Endothelial cell of umbilical vein (primary cell): ENCODE results near the gene CD68. TPM values are rescaled to one million over a fixed set of nuclear protein-coding genes. Genes with fewer than 3 reads are reported as not detected.
A peak's percentile ranks its signal among the peaks of the same experiment; 100 is the strongest.

ENCODE experiments used
- BruUV-seq: library from RNA; stranded (reverse); fragments of 400-500 nt; replicated peaks from 2 replicates; lab custom pipeline; 2021; lab: Mats Ljungman, UMichigan
- CTCF ChIA-PET: fragments of 300-600, 350-600 bp; sonication (Branson Sonifier 250); formaldehyde crosslinking; loops from one replicate; lab custom pipeline; 2021; ENCODE audit warnings: antibody characterized with exemption, inconsistent platforms; lab: Charles Lee
- POLR2A ChIA-PET: fragments of 300-600, 350-600 bp; sonication (Branson Sonifier 250); formaldehyde crosslinking; loops from one replicate; lab custom pipeline; 2021; ENCODE audit warnings: antibody characterized with exemption, inconsistent platforms; lab: Charles Lee
- DNase-seq: peaks from one replicate; pipeline ENCODE4 v3.0.0-alpha.2; 2011; ENCODE audit warnings: low read depth, low spot score
- FAIRE-seq: peaks from 2 replicates; lab custom pipeline; 2011; peaks lifted over from hg19 to GRCh38; lab: Jason Lieb, UNC
- H2AFZ ChIP-seq: 2 replicates; pipeline ENCODE4 v1.6.0; 2012; ENCODE audit warnings: low read depth, low read length, control low read depth, inconsistent platforms
- H3K27ac ChIP-seq: 2 replicates; pipeline ENCODE4 v1.5.1; 2011; ENCODE audit warnings: low read depth, mild to moderate bottlenecking, control low read depth, low read length, moderate library complexity; ENCODE audit not compliant: insufficient read depth
- H3K27me3 ChIP-seq, 2 experiments: 2 replicates each; pipeline versions ENCODE4 v1.6.0 to v1.6.1; 2011; ENCODE audit warnings: low read length in 2 of 2, mixed read lengths in 1 of 2; ENCODE audit not compliant: control insufficient read depth in 2 of 2, insufficient read depth in 2 of 2
- H3K36me3 ChIP-seq, 2 experiments: 2 replicates in 1 of 2; 3 replicates in 1 of 2; pipeline ENCODE4 v1.5.1; 2011; ENCODE audit warnings: low read length in 2 of 2, mild to moderate bottlenecking in 1 of 2, moderate library complexity in 1 of 2; ENCODE audit not compliant: control insufficient read depth in 2 of 2, insufficient read depth in 2 of 2; ENCODE audit errors: extremely low read depth in 1 of 2
- H3K4me1 ChIP-seq: 3 replicates; pipeline ENCODE4 v1.5.1; 2011; ENCODE audit warnings: mild to moderate bottlenecking, low read length; ENCODE audit not compliant: control insufficient read depth, insufficient read depth; ENCODE audit errors: extremely low read depth
- H3K4me2 ChIP-seq: 2 replicates; pipeline ENCODE4 v1.6.1; 2011; ENCODE audit warnings: low read length, control low read depth, mixed read lengths; ENCODE audit not compliant: insufficient read depth
- H3K4me3 ChIP-seq, 3 experiments: fragments of 200-600 bp in 1 of 3; sonication (generic), shearing (Covaris generic) in 1 of 3; replicated peaks in 1 of 3; 2 replicates each; pipeline ENCODE4 v1.5.1; 2011 to 2016; ENCODE audit warnings: control low read depth in 3 of 3, low read length in 3 of 3, mild to moderate bottlenecking in 2 of 3, inconsistent platforms in 1 of 3, low read depth in 1 of 3, moderate library complexity in 1 of 3; ENCODE audit not compliant: insufficient read depth in 1 of 3
- H3K79me2 ChIP-seq: 2 replicates; pipeline ENCODE4 v1.6.0; 2012; ENCODE audit warnings: low read length, inconsistent platforms; ENCODE audit not compliant: control insufficient read depth, insufficient read depth
- H3K9ac ChIP-seq: replicated peaks from 2 replicates; pipeline ENCODE3; 2011; ENCODE audit warnings: low read length, control low read depth; ENCODE audit not compliant: insufficient read depth; ENCODE audit errors: extremely low read depth
- H3K9me1 ChIP-seq: replicated peaks from 3 replicates; pipeline ENCODE4 v1.6.0; 2011; ENCODE audit warnings: mild to moderate bottlenecking, low read length; ENCODE audit not compliant: control insufficient read depth, insufficient read depth; ENCODE audit errors: extremely low read depth
- H3K9me3 ChIP-seq: replicated peaks from 2 replicates; pipeline ENCODE4 v1.5.1; 2012; ENCODE audit warnings: low read length, inconsistent platforms; ENCODE audit not compliant: control insufficient read depth, insufficient read depth
- H4K20me1 ChIP-seq: replicated peaks from 2 replicates; pipeline ENCODE3; 2011; ENCODE audit warnings: mild to moderate bottlenecking, low read length; ENCODE audit not compliant: control insufficient read depth, insufficient read depth; ENCODE audit errors: extremely low read depth
- CTCF ChIP-seq, 2 donors: IDR thresholded peaks; 1 replicate in 1 of 2; 2 replicates in 1 of 2; pipeline ENCODE4 v1.5.1; 2011; ENCODE audit warnings: low read length in 2 of 2, mild to moderate bottlenecking in 2 of 2, moderate library complexity in 2 of 2, control low read depth in 1 of 2, inconsistent platforms in 1 of 2, low read depth in 1 of 2; ENCODE audit not compliant: insufficient read depth in 1 of 2; ENCODE audit errors: extremely low read depth in 1 of 2
- EZH2 ChIP-seq: IDR thresholded peaks from 2 replicates; pipeline ENCODE4 v1.6.1; 2012; ENCODE audit warnings: borderline replicate concordance, low read depth, mild to moderate bottlenecking, moderate library complexity, low read length, inconsistent platforms; ENCODE audit not compliant: severe bottlenecking
- FOS ChIP-seq: IDR thresholded peaks from 2 replicates; pipeline ENCODE4 v1.6.1; 2011; ENCODE audit warnings: mild to moderate bottlenecking, low read length, moderate library complexity, borderline replicate concordance; ENCODE audit not compliant: insufficient read depth
- GATA2 ChIP-seq: IDR thresholded peaks from 2 replicates; pipeline ENCODE4 v1.7.0; 2011; ENCODE audit warnings: low read depth, mild to moderate bottlenecking, moderate library complexity, mixed read lengths, low read length; ENCODE audit not compliant: insufficient read length, insufficient read depth
- MYC ChIP-seq: IDR thresholded peaks from one replicate; pipeline ENCODE4 v1.6.1; 2011; ENCODE audit warnings: mild to moderate bottlenecking, low read depth, low read length
- POLR2A ChIP-seq: IDR thresholded peaks from 2 replicates; pipeline ENCODE4 v1.6.1; 2012; ENCODE audit warnings: low read depth, mild to moderate bottlenecking, control low read depth, low read length
- POLR2AphosphoS5 ChIP-seq: IDR thresholded peaks from 2 replicates; pipeline ENCODE4 v1.6.1; 2012; ENCODE audit warnings: low read depth, mild to moderate bottlenecking, control low read depth, low read length, moderate library complexity; ENCODE audit not compliant: insufficient read depth
- dilution Hi-C: fragments of 300-500 bp; cut with MboI; formaldehyde crosslinking; loops from one replicate; pipeline ENCODE4 v1.15.0; 2019; ENCODE audit warnings: low sequenced_read_pairs; ENCODE audit not compliant: extremely low pct_ligation_motif_present
- intact Hi-C: fragments of 100-400 bp; cut with micrococcal nuclease; formaldehyde crosslinking; loops from one replicate; pipeline ENCODE4 v1.10.0; 2022
- polyA plus RNA-seq, 4 experiments: library from polyadenylated mRNA; depleted of rRNA in 3 of 4; stranded (reverse) in 3 of 4; unstranded in 1 of 4; fragments of >200 nt; gene quantifications; 2 replicates each; pipeline versions ENCODE4 v1.2.1 to v1.2.3, GENCODE V29; 2011 to 2012; ENCODE audit warnings: missing spikeins in 1 of 4
- total RNA-seq: library from RNA; stranded (reverse); gene quantifications from 2 replicates; pipeline ENCODE4 v1.2.3, GENCODE V29; 2021

Gene CD68
- total and polyA plus RNA-seq, 2 donors (not counting 3 experiments of a cell fraction or from before 2014, with no cell fraction given), result 2.9 to 30.8 TPM

DNA sequence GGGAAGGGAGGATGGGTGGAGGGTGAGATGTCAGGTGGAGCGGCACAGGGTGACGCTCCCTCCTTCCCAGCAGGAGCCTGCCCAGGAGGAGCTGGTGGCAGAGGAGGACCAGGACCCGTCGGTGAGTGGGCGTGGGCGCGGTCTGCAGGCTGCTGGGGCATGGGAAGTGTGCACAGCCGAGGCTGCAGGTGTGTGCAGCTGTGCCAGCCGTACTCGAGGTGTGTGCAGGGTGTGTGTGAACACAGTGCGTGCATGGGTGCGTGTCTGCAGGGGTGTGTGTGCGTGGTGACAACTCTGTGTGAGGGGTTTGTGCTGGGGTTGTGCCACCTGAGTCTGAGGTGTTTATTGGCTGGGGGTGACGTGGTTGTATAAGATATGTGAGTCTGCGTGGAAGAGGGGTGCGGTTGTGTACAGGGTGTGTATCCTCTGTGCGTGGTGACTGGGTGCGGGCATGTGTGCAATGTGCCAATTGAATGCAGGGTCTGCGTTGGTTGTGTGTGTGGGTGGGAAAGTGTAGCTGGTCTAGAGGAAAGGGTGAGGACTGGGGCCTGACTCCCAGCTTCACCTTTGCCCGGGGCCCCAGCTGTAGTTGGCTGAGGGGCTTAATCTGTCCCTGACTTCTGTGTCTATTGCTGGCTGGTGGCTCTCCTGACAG is 29.9 kb upstream of the CD68 start:
- peak overlapping the region; percentile 49 for H3K9ac ChIP-seq
- POLR2A ChIA-PET, result no interaction called here

More for the DNA sequence above, 29.9 kb upstream of the CD68 start:
- FAIRE-seq, result no peak
- no peaks in the 10 kb centered on the region for H3K9me1 ChIP-seq
- no peaks in the 10 kb centered on the region for H3K79me2 ChIP-seq
- H4K20me1 ChIP-seq, result no peaks in the 10 kb centered on the region
- no peaks in the 10 kb centered on the region for H3K36me3 ChIP-seq
- TF ChIP-seq POLR2A, result no peak
- no peak for TF ChIP-seq POLR2AphosphoS5
- TF ChIP-seq FOS, result no peak
- TF ChIP-seq EZH2, result no peak
- TF ChIP-seq CTCF (IDR thresholded peaks at IDR 0.05; ENCODE audit: extremely low read depth in 1 of 2, insufficient read depth in 1 of 2, low read depth in 1 of 2, low read length in 2 of 2), result no peak
- no peak for TF ChIP-seq GATA2
- TF ChIP-seq MYC, result no peak
- H3K4me2 ChIP-seq, result peak overlapping the region; percentile 7
- no peaks in the 10 kb centered on the region for H3K27me3 ChIP-seq
- peak overlapping the region; percentile 68 for H2AFZ ChIP-seq
- intact Hi-C loops, result no loop called here
- no peak for DNase-seq
- H3K27ac ChIP-seq, result no peak overlapping the region
- CTCF ChIA-PET, result interaction anchor here (0.6 to 5.1 kb wide), 5 partner anchors 9 to 35 kb away, joined by 3 to 32 read pairs (median 4); partner anchors contain the start of gene TNFSF13
- H3K4me1 ChIP-seq, result peaks cover 10% of the 10 kb centered on the region
- BruUV-seq, result no TSS peak
- peak overlapping the region; percentile 24 to 40 (median 26) for H3K4me3 ChIP-seq
- dilution Hi-C loops, result no loop called here
- H3K9me3 ChIP-seq, result no peaks in the 10 kb centered on the region
